ENCODE measurements around the gene SDK2. TPM values are rescaled to one million over a fixed set of nuclear protein-coding genes. Genes with fewer than 3 reads are reported as not detected.
A peak's percentile ranks its signal among the peaks of the same experiment; 100 is the strongest.

SDK2 gene
- polyA plus RNA-seq, 3 donors: 0.01 TPM; not detected in 2

- Histone ChIP-seq H2AFZ (ENCODE audit: insufficient read depth, low read depth, low read length, poor library complexity, severe bottlenecking) (no peak overlapping the region), H3K27ac (ENCODE audit: low read depth in 1 of 2, low read length in 2 of 2) (no peak overlapping the region), H3K4me3 (replicated peaks in 1 of 3; ENCODE audit: low read depth in 2 of 3, low read length in 3 of 3) (no peak overlapping the region), H4K20me1 (ENCODE audit: insufficient read depth, low read length) (no peaks in the 10 kb centered on the region), H3K36me3 (replicated peaks in 1 of 2; ENCODE audit: control insufficient read depth in 1 of 2, insufficient read depth in 2 of 2, low read length in 2 of 2) (no peaks in the 10 kb centered on the region), H3K4me1 (ENCODE audit: control insufficient read depth in 1 of 2, insufficient read depth in 2 of 2, low read length in 2 of 2) (peaks cover 0 to 2% of the 10 kb centered on the region in 2 donors), H3K79me2 (ENCODE audit: insufficient read depth, low read length) (no peaks in the 10 kb centered on the region), H3K9me3 (replicated peaks in 1 of 2; ENCODE audit: control insufficient read depth in 1 of 2, insufficient read depth in 1 of 2, low read length in 2 of 2) (no peaks in the 10 kb centered on the region), H3K9ac (ENCODE audit: insufficient read depth, low read length, poor library complexity, severe bottlenecking) (no peak overlapping the region), H3K4me2 (replicated peaks; ENCODE audit: extremely low read depth, low read length, poor library complexity, severe bottlenecking) (no peak overlapping the region), H3K27me3 (ENCODE audit: control insufficient read depth in 2 of 2, insufficient read depth in 2 of 2, low read length in 2 of 2) (peaks cover 0 to 6% of the 10 kb centered on the region in 2 donors)
- Mint-ChIP-seq H3K27me3 (ENCODE audit: low read depth in 3 of 3) (peaks cover 9 to 18% (median 16%) of the 10 kb centered on the region in 3 donors), H3K27ac (peak overlapping the region in 1 of 7 donors; percentile 3), H3K36me3 (no peaks in the 10 kb centered on the region), H3K4me1 (peaks cover 14% of the 10 kb centered on the region), H3K9me3 (no peaks in the 10 kb centered on the region), H3K4me3 (no peak overlapping the region)
- DNase-seq: no peak
- TF ChIP-seq, protein P1, sequence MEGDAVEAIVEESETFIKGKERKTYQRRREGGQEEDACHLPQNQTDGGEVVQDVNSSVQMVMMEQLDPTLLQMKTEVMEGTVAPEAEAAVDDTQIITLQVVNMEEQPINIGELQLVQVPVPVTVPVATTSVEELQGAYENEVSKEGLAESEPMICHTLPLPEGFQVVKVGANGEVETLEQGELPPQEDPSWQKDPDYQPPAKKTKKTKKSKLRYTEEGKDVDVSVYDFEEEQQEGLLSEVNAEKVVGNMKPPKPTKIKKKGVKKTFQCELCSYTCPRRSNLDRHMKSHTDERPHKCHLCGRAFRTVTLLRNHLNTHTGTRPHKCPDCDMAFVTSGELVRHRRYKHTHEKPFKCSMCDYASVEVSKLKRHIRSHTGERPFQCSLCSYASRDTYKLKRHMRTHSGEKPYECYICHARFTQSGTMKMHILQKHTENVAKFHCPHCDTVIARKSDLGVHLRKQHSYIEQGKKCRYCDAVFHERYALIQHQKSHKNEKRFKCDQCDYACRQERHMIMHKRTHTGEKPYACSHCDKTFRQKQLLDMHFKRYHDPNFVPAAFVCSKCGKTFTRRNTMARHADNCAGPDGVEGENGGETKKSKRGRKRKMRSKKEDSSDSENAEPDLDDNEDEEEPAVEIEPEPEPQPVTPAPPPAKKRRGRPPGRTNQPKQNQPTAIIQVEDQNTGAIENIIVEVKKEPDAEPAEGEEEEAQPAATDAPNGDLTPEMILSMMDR (IDR thresholded peaks at IDR 0.05): no peak
- WGBS (ENCODE audit: insufficient coverage): 92% methylated on average over 9 of the region's 15 CpGs
- intact Hi-C loops (cut with micrococcal nuclease): no loop called here
Measured at GRCh38 chr17:73588301-73588846, 55.9 kb downstream of the SDK2 start.

DNA sequence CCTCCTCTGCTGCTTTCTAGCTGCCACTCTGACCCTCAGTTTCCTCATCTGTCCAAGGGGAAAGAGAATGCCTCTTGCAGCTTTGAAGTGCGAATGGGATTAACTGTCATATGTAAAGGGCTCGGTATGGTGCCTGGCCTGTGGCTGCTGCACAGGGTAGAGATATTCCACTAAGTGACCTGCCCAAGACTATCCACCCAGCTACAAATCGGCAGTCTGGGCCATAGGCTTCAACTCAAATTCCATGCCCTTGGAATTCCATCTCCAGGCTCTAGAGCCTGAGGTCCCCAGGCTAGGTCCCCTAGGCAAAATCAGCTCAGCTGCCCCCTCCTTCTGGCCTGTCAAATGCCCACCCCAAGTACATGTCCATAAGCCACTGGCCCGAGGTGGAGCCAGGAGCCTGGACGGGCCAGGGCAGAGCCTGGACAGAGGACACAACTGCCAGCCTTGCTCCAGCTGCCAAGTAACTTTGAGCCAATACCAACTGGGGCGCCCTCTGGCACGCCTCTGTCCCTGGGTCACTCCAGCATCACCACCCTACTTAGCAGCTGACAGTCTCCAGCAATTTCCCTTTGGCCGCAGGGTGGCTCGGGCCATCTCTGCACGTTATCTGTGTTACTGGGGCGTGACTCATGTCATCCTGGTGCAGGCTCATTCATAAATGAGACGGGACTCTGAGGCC is 57.2 kb downstream of the SDK2 start:
- H2AFZ ChIP-seq (ENCODE audit: insufficient read depth, low read depth, low read length, poor library complexity, severe bottlenecking): no peak overlapping the region
- H3K4me3 ChIP-seq (replicated peaks in 1 of 3; ENCODE audit: low read depth in 2 of 3, low read length in 3 of 3): no peak overlapping the region
- no peaks in the 10 kb centered on the region for H3K4me1 ChIP-seq (ENCODE audit: control insufficient read depth in 1 of 2, insufficient read depth in 2 of 2, low read length in 2 of 2)
- no peak overlapping the region for H3K4me3 Mint-ChIP-seq
- H3K27me3 Mint-ChIP-seq (ENCODE audit: low read depth in 3 of 3): peaks cover 5 to 11% (median 9%) of the 10 kb centered on the region in 3 donors
- intact Hi-C loops (cut with micrococcal nuclease): no loop called here
- no peak overlapping the region for H3K9ac ChIP-seq (ENCODE audit: insufficient read depth, low read length, poor library complexity, severe bottlenecking)
- TF ChIP-seq, protein P1 (IDR thresholded peaks at IDR 0.05): no peak
- no peaks in the 10 kb centered on the region for H3K36me3 ChIP-seq (replicated peaks in 1 of 2; ENCODE audit: control insufficient read depth in 1 of 2, insufficient read depth in 2 of 2, low read length in 2 of 2)
- H3K79me2 ChIP-seq (ENCODE audit: insufficient read depth, low read length): no peaks in the 10 kb centered on the region
- no peak overlapping the region for H3K4me2 ChIP-seq (replicated peaks; ENCODE audit: extremely low read depth, low read length, poor library complexity, severe bottlenecking)
- H3K9me3 ChIP-seq (replicated peaks in 1 of 2; ENCODE audit: control insufficient read depth in 1 of 2, insufficient read depth in 1 of 2, low read length in 2 of 2): no peaks in the 10 kb centered on the region
- 92% methylated on average over 10 of the region's 12 CpGs for WGBS (ENCODE audit: insufficient coverage)
- no peaks in the 10 kb centered on the region for H4K20me1 ChIP-seq (ENCODE audit: insufficient read depth, low read length)
- no peak for DNase-seq
- no peaks in the 10 kb centered on the region for H3K9me3 Mint-ChIP-seq
- no peaks in the 10 kb centered on the region for H3K36me3 Mint-ChIP-seq
- H3K27ac Mint-ChIP-seq: no peak overlapping the region
- H3K27me3 ChIP-seq (ENCODE audit: control insufficient read depth in 2 of 2, insufficient read depth in 2 of 2, low read length in 2 of 2): no peaks in the 10 kb centered on the region
- peaks cover 10% of the 10 kb centered on the region for H3K4me1 Mint-ChIP-seq
- H3K27ac ChIP-seq (ENCODE audit: low read depth in 1 of 2, low read length in 2 of 2): no peak overlapping the region
